ENCODE data around the gene ISYNA1.

Gene ISYNA1

DNA sequence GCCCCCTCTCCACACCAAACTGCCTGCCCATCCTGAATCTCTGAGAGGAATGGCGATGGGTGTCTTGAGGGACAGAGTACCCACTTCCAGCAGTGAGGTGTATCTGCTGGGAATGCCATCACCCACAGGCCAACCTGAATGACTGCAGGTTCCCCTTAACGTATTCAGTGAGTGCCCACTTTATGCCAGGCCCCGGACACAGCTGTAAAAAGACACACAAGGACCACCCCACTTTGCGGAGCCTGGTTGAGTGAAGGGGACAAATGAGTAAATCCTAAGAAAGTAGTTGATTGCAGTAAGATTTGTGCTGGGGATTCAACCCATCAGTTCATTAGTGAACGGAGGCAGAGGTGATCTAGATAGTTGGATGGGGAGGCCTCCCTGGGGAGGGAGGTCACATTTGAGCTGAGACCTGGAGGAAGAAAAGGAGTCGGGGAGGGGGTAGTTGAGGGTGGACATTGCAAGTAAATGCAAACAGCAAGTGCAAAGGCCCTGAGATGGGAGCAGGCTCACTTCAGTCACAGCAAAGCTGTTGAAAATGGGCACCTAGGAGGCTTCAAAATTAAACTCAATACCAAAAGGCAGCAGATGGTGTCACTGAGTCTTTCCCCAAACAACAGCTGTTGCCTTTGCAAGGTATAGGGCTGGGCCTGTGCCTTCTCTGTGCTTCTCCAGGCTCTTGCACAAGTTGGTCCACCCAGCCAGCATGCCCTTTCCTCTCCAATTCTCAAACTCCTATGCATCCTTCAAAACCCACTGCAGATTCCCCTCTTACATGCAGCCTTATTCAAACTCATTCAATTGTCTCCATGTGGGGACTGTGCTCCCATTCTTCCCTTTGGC, 47.6 kb downstream of the ISYNA1 start:
- DNase-seq: no peak

DNA sequence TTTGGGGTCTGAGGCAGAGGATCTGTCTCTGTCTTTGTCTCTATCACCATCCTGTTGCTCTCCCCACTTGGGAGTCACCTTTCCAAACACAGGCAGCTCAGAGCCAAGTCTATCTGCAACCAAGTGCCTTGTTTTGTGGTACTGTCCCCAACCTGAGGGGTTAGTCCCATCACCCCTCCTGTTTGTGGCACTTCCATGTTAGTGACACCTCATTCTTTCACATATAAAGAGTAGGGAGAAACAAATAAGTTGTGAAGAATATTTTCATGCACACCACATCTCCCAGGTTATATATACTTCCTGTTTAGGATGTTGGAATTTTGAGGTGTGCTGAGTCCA, 48.2 kb downstream of the ISYNA1 start:
- DNase-seq: no peak

DNA sequence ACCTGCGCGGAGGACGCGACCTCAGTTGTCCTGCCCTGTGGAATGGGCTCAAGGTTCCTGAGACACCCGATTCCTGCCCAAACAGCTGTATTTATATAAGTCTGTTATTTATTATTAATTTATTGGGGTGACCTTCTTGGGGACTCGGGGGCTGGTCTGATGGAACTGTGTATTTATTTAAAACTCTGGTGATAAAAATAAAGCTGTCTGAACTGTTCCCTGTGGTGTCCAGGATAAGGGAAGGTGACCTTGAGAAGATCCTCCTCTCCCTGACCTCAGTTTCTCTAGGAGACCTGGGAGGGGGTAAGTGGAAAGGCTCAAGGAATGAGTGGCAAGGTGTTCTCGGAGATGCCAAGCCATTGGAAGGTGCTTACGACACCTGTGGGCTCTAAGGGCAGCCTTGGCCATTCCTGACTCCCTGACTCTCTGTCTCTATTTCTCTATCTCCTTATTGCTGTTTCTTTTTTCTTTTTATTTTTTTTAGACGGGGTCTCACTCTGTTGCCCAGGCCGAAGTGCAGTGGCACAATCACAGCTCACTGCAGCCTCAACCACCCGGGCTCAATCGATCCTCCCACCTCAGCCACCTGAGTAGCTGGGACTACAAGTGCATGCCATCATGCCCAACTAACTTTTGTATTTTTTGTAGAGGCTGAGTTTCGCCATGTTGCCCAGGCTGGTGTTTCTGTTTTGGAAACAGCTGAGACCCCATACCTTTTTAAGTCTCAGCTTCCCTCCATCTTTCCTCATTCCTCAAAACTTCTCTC, 48.8 kb downstream of the ISYNA1 start:
- DNase-seq: no peak

GRCh38 chr19:18388100-18388959, 49.6 kb downstream of the ISYNA1 start:
- peak; percentile 92 for DNase-seq

- DNase-seq: no peak
These were observed 51.2 kb downstream of the ISYNA1 start for GRCh38 chr19:18386543-18387271.

DNA sequence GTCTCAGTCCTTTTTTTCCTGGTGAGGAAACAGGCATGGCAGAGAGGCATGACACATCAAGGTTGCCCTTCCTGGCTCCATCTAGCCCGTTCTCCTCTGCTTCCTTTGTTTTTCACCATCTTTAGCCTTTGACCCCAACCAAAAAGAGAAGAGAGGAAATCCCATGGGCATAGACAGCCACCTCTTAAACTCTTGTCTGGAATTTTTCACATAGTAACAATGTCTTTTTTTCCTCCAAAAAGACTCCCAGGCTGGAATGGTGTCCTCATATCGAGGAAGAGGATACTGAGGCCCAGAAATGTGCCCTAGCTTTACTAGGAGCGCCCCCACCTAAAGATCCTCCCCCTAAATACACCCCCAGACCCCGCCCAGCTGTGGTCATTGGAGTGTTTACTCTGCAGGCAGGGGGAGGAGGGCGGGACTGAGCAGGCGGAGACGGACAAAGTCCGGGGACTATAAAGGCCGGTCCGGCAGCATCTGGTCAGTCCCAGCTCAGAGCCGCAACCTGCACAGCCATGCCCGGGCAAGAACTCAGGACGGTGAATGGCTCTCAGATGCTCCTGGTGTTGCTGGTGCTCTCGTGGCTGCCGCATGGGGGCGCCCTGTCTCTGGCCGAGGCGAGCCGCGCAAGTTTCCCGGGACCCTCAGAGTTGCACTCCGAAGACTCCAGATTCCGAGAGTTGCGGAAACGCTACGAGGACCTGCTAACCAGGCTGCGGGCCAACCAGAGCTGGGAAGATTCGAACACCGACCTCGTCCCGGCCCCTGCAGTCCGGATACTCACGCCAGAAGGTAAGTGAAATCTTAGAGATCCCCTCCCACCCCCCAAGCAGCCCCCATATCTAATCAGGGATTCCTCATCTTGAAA, 52.0 kb downstream of the ISYNA1 start, which contains the start of gene GDF15:
Gene GDF15, plus strand, starts transcription at position 484 of the 868 bp plus-strand sequence. Its CDS starts 32 bp downstream, at position 516.
- DNase-seq: peak; percentile 78

- no peak for DNase-seq
These were observed 52.6 kb downstream of the ISYNA1 start for GRCh38 chr19:18385359-18385674.

DNA sequence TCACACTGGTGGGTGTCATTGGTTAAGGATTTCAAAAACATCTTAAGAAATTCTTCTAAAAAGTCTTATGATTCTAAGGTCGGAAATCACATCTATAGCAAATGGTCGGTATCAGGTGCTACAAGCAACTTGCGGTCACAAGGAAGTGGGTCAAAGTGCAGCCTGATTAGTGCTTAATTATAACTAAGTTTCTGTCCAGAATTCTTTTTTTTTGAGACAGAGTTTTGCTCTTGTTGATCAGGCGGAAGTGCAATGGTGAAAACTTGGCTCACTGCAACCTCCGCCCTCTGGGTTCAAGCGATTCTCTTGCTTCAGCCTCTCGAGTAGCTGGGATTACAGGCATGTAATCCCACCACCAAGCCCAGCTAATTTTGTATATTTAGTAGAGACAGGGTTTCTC, 53.2 kb downstream of the ISYNA1 start:
- no peak for DNase-seq
